Stimulated activated naive CD8-positive, alpha-beta T cell treated with anti-CD3 and anti-CD28 coated beads, Interleukin-15, amount 100 ng/mL, for 72 hours (primary cell): ENCODE data around the gene RGS2.

Source experiments
- ATAC-seq: fragments of 150-1000 bp; cut with Tn5 transposase; 2 replicates; pipeline ENCODE4 v1.10.0; 2021; ENCODE audit warnings: mild to moderate bottlenecking, moderate library complexity
- DNase-seq, 2 donors: peaks; one replicate each; pipeline ENCODE4 v3.0.0; 2021 to 2022
- H3K27ac Mint-ChIP-seq, 2 donors: one replicate each; pipeline ENCODE4 v1.8.0; 2022; ENCODE audit warnings: mild to moderate bottlenecking in 2 of 2, mixed read lengths in 2 of 2, moderate library complexity in 2 of 2
- H3K27me3 Mint-ChIP-seq: one replicate; pipeline ENCODE4 v1.8.0; 2022; ENCODE audit warnings: mixed read lengths
- H3K4me1 Mint-ChIP-seq: one replicate; pipeline ENCODE4 v1.8.0; 2022; ENCODE audit warnings: mild to moderate bottlenecking, mixed read lengths
- H3K4me3 Mint-ChIP-seq, 2 donors: one replicate each; pipeline ENCODE4 v1.8.0; 2022; ENCODE audit warnings: mild to moderate bottlenecking in 2 of 2, mixed read lengths in 2 of 2, moderate library complexity in 1 of 2
- H3K9me3 Mint-ChIP-seq, 2 donors: one replicate each; pipeline ENCODE4 v1.8.0; 2022; ENCODE audit warnings: mixed read lengths in 2 of 2

The RGS2 gene

DNA sequence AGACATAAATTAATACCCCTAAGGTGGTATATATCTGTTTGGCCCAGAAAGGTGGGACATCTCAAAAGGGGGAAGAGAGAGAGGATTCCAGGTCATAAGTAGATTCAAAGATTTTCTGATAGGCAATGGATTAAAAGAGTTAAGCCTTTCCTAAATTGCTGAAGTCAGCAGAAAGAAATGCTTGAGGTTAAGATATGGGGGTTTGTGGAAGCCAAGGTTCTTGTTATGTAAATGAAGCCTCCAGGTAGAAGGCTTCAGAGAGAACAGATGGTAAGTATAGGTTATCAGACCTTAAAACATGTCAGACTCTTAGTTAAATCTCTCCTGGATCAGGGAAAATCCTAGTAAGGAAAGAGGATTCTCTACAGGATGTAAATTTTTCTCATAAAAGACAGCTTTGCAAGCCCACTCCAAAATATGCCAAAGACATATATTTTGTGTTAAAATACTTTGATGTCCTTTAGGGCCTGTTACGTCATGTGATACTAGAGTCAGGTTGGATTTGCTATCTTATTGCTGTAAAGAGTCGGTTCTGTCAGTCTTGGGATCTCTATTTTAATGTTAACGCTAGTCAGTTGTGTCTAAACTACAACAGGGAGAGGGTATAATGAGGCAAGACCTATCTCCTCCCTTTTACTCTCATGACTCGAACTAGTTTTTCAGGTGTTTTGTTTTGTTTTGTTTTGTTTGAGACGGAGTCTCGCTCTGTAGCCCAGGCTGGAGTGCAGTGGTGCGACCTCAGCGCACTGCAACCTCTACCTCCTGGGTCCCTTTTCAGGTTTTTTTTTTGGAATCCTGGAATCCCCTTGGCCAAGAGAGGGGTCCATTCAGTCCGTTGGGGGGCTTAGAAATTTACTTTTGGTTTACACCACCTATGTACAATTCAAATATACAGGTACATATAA is 30.6 kb downstream of the RGS2 start:
- Mint-ChIP-seq H3K4me3 (no peak overlapping the region), H3K9me3 (no peaks in the 10 kb centered on the region), H3K4me1 (no peaks in the 10 kb centered on the region), H3K27ac (no peak overlapping the region), H3K27me3 (peaks cover 12% of the 10 kb centered on the region)
- DNase-seq (no peak), ATAC-seq (no peak)

DNA sequence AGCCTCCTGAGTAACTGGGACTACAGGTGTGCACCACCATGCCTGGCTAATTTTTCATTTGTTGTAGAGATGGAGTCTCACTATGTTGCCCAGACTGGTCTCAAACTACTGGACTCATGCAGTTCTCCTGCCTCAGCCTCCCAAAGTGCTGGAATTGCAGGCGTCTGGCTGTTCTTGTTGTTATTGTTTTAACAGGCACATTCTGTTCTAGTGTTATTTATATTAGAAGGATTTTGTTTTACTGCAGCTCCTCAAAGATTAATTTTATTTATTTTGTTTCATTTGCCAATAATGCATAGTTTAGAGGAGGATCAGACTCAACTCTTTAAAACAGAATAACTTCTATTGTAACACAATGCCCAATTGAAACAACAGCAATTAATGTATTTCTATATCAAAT is 35.5 kb downstream of the RGS2 start:
- Mint-ChIP-seq H3K4me3 (no peak overlapping the region), H3K9me3 (no peaks in the 10 kb centered on the region), H3K27ac (no peak overlapping the region), H3K27me3 (peaks cover 12% of the 10 kb centered on the region), H3K4me1 (no peaks in the 10 kb centered on the region)
- ATAC-seq = no peak
- DNase-seq = no peak

- no peak overlapping the region for H3K27ac Mint-ChIP-seq
- peaks cover 15% of the 10 kb centered on the region for H3K27me3 Mint-ChIP-seq
- no peak overlapping the region for H3K4me3 Mint-ChIP-seq
- no peak for DNase-seq
- no peaks in the 10 kb centered on the region for H3K9me3 Mint-ChIP-seq
- H3K4me1 Mint-ChIP-seq = no peaks in the 10 kb centered on the region
- no peak for ATAC-seq
Measured at GRCh38 chr1:192846950-192847349, 38.1 kb downstream of the RGS2 start.

GRCh38 chr1:192849011-192849410 is 40.2 kb downstream of the RGS2 start:
- H3K27ac Mint-ChIP-seq = no peak overlapping the region

DNA sequence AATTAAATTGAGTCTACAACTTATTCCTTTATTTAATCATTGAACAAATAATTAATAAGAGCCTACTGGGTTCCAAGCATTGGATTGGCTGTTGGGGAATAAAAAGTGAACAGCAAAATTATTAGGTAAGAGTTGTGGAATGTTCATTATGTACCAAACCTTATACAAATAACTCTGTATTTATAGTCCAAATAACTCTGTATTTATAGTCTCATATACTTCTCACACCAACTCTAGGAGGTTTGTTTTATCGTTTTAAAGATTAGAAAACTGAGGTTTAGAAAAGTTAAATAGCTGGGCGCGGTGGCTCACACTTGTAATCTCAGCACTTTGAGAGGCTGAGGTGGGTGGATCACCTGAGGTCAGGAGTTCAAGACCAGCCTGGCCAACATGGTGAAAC is 40.6 kb downstream of the RGS2 start:
- H3K9me3 Mint-ChIP-seq = no peaks in the 10 kb centered on the region
- no peak overlapping the region for H3K4me3 Mint-ChIP-seq
- ATAC-seq (no peak), DNase-seq (no peak)
- no peaks in the 10 kb centered on the region for H3K4me1 Mint-ChIP-seq
- H3K27me3 Mint-ChIP-seq = peaks cover 9% of the 10 kb centered on the region
- no peak overlapping the region for H3K27ac Mint-ChIP-seq

More at GRCh38 chr1:192849011-192849410, 40.2 kb downstream of the RGS2 start:
- H3K27me3 Mint-ChIP-seq = peaks cover 9% of the 10 kb centered on the region
- H3K4me3 Mint-ChIP-seq = no peak overlapping the region
- no peaks in the 10 kb centered on the region for H3K9me3 Mint-ChIP-seq
- DNase-seq (no peak), ATAC-seq (no peak)
- no peaks in the 10 kb centered on the region for H3K4me1 Mint-ChIP-seq

DNA sequence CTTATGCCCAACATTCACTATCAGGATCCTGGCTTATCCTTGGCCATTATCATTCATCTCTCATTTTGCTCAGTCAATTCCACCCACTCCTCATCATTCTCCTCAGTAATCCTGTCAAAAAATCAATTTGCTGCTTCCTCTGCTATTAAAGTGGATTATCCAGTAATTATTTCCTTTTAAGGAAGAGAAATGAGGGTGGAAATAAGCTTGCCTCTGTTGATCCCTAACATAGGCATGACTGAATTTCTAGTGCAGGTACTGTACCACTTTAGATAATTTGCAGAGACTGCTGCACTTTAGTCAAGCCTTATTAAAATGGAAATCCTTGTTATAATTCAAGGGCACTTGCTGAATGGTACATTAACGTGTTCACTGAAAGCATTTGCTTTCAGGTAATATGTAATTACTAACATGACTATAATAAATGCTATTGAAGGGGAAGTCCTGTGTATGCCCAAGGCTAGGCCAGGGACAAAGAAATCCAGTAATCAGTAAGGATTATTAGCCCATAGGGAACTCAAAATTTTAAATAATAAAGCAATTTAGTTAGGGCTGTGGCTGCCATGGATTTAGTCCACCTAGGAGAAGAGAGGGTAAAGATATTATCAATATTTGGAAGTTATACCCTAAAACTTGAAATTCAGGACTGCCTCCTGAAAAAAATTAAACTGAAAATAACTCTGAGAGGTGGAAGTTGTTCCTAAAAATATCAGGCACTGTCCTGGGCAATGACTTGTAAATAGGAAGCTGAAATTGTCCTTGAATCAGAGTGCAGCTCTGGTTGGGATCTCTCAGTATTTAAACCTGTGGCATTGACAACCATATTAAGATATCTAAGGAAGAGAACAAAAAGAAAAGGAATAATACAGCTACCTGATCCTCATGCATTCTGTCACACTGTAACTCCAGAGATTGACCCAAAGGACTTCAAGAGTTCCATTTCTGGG is 43.4 kb downstream of the RGS2 start:
- no peak overlapping the region for H3K4me3 Mint-ChIP-seq
- ATAC-seq (no peak), DNase-seq (no peak)
- H3K4me1 Mint-ChIP-seq = no peaks in the 10 kb centered on the region
- H3K27me3 Mint-ChIP-seq = peaks cover 9% of the 10 kb centered on the region
- H3K27ac Mint-ChIP-seq = no peak overlapping the region
- H3K9me3 Mint-ChIP-seq = no peaks in the 10 kb centered on the region

DNA sequence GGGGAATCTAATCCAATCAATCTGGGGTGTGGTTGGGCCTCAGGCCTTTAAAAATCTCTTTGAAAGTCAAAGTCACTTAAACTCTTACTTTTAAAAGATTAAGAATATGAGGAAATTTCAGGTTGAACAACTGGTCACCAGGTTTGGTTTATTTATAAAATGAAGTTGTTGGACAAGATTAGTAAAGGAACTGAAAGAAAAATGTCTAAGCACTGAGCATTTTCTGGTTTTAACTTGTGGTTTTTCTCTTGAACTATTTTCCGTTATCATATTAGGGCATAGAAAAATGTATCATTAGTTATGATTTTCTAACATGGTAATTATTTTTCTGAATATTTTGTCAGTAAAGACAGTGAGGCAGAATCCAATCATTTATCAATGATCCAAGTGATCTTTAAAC is 49.6 kb downstream of the RGS2 start:
- DNase-seq (no peak), ATAC-seq (no peak)
- Mint-ChIP-seq H3K4me1 (no peaks in the 10 kb centered on the region), H3K27me3 (no peaks in the 10 kb centered on the region), H3K9me3 (no peaks in the 10 kb centered on the region), H3K4me3 (no peak overlapping the region), H3K27ac (no peak overlapping the region)

DNA sequence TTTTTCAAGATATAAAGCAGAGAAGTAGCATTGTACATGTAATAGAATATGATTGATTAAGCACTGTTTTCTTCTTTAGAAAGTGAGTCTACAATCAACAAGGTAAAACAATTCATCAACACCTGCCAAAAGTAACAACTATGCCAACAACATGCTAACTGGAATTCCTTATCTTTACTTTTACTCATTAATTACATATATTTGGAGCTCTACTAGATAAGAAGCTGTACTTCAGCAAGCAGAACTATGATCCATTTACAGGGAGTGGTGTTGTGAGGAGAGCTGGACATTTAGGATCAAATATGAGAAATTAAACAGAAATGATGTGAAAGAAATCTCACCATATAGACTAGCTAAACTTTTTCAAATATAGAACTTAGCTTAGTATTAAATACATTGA is 51.0 kb downstream of the RGS2 start:
- no peak overlapping the region for H3K4me3 Mint-ChIP-seq
- H3K27ac Mint-ChIP-seq = no peak overlapping the region
- no peak for ATAC-seq
- no peaks in the 10 kb centered on the region for H3K9me3 Mint-ChIP-seq
- H3K4me1 Mint-ChIP-seq = no peaks in the 10 kb centered on the region
- no peak for DNase-seq
- H3K27me3 Mint-ChIP-seq = no peaks in the 10 kb centered on the region

GRCh38 chr1:192860478-192861185 is 51.8 kb downstream of the RGS2 start:
- H3K4me1 Mint-ChIP-seq = no peaks in the 10 kb centered on the region
- DNase-seq (no peak), ATAC-seq (no peak)
- H3K27me3 Mint-ChIP-seq = no peaks in the 10 kb centered on the region
- H3K4me3 Mint-ChIP-seq = no peak overlapping the region
- no peak overlapping the region for H3K27ac Mint-ChIP-seq
- H3K9me3 Mint-ChIP-seq = no peaks in the 10 kb centered on the region

GRCh38 chr1:192861860-192862259 is 53.0 kb downstream of the RGS2 start:
- ATAC-seq (no peak), DNase-seq (no peak)
- H3K9me3 Mint-ChIP-seq = no peaks in the 10 kb centered on the region
- H3K4me3 Mint-ChIP-seq = no peak overlapping the region
- H3K27ac Mint-ChIP-seq = no peak overlapping the region
- no peaks in the 10 kb centered on the region for H3K4me1 Mint-ChIP-seq
- no peaks in the 10 kb centered on the region for H3K27me3 Mint-ChIP-seq
